ENCODE results near the gene NR6A1.

DNA sequence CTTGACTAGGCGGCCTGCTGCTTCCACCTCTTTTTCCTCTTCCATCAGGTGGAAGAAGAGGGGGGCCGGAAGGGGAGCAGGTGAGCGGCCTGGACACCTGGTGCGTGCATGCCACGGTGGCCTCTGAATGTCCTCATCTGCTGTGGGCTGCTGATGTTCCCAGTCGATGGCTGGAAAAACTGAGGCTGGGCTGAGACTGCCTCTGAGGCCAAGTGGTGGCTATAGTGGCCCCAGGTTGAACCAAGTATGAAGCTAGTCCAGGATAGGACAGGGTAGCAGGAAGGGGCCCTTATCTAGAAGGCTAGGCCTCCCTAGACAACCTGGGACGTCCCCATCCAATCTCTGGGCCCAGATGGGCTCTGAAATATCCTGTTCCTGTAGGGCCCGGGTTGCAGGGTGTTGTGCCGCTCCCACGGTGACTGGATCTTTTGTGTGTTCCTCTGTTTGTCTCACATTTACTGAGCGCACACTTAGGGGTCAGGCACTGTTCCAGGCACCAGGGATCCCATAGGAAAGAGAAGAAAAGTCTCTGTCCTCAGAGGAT lies 263.2 kb downstream of the NR6A1 start:
- TF ChIP-seq POLR2A (IDR thresholded peaks at IDR 0.05) (no peak), EP300 (IDR thresholded peaks at IDR 0.05) (no peak)
- TF ChIP-seq, protein P1, sequence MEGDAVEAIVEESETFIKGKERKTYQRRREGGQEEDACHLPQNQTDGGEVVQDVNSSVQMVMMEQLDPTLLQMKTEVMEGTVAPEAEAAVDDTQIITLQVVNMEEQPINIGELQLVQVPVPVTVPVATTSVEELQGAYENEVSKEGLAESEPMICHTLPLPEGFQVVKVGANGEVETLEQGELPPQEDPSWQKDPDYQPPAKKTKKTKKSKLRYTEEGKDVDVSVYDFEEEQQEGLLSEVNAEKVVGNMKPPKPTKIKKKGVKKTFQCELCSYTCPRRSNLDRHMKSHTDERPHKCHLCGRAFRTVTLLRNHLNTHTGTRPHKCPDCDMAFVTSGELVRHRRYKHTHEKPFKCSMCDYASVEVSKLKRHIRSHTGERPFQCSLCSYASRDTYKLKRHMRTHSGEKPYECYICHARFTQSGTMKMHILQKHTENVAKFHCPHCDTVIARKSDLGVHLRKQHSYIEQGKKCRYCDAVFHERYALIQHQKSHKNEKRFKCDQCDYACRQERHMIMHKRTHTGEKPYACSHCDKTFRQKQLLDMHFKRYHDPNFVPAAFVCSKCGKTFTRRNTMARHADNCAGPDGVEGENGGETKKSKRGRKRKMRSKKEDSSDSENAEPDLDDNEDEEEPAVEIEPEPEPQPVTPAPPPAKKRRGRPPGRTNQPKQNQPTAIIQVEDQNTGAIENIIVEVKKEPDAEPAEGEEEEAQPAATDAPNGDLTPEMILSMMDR (IDR thresholded peaks at IDR 0.05): no peak

Measured in ovary (tissue), 3 donors.